AG04449 (cell line): ENCODE results near the gene PAXIP1.
"Not testable (repeated sequence)": the region's sequence is repeated elsewhere in the genome, so short reads cannot be mapped to it uniquely, and the experiment has no call there.

Source experiments
- CTCF ChIA-PET: fragments of 350-600 bp; formaldehyde crosslinking; extraction: SDS; loops from one replicate; lab custom pipeline; 2021; ENCODE audit warnings: antibody characterized with exemption; lab: Yijun Ruan, JAX
- POLR2A ChIA-PET: fragments of 400-600, 350-600 bp; formaldehyde crosslinking; extraction: SDS; loops from one replicate; lab custom pipeline; 2020; ENCODE audit warnings: antibody characterized with exemption, inconsistent platforms; lab: Yijun Ruan, JAX
- DNase-seq: peaks from one replicate; pipeline ENCODE4 v3.0.0-alpha.2; 2010; ENCODE audit warnings: low read depth, low spot score
- H3K4me3 ChIP-seq: 2 replicates; pipeline ENCODE4 v1.5.1; 2011; ENCODE audit warnings: low read depth, mild to moderate bottlenecking, control low read depth, low read length
- CTCF ChIP-seq: IDR thresholded peaks from one replicate; pipeline ENCODE4 v1.5.1; 2011; ENCODE audit warnings: mild to moderate bottlenecking, moderate library complexity, low read length, control low read depth, inconsistent platforms; ENCODE audit not compliant: insufficient read depth; ENCODE audit errors: missing control alignments

Gene PAXIP1

DNA sequence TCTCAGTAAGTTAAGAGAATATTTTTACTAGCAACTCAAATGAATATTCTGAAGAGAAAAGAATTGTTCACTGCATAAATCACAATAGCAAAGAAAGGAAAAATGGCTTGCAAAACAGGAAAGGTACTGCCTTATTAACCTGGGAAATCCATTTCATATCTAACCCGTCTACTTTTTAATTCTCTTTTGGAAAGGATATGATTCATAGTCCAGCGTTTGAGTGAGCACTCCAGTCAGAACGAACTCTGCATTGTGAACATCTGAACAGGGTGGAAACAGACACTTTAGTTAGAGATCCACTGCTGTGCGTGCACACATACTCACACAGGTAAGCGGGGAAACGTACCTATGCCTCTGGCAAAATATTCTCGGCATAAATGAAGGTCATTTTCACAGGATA, 56.8 kb downstream of the PAXIP1 start:
- no peak overlapping the region for H3K4me3 ChIP-seq
- DNase-seq = no peak
- no peak for TF ChIP-seq CTCF
- POLR2A ChIA-PET = no interaction called here
- CTCF ChIA-PET = interaction anchor here (1.0 to 3.3 kb wide), 3 partner anchors 13 to 399 kb away, joined by 3 to 16 read pairs (median 5); no protein-coding TSS in a partner anchor

DNA sequence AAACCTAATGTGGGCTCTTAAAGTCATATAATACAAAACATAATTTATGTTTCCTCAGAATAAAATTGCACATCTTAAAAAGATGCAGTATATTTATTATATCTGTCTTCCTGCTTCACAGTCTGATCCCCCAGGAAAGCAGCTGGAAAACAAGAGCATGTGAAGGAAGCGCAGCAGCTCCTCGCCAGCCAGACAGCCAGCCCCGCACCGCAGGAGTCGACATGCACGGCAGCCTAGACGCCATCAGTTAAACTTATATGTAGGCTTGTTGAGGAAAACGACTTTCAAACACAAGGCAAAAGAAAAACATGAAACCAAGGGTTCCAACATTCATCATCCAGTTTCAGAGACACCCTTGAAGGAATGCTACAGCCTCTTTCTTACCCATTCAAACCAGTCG, 59.0 kb downstream of the PAXIP1 start:
- no peak for DNase-seq
- no peak overlapping the region for H3K4me3 ChIP-seq
- TF ChIP-seq CTCF = no peak
- ChIA-PET POLR2A (no interaction called here), CTCF (interaction anchor here (0.8 to 4.1 kb wide), 2 partner anchors 8 to 16 kb away, joined by 4 to 24 read pairs; no protein-coding TSS in a partner anchor)

DNA sequence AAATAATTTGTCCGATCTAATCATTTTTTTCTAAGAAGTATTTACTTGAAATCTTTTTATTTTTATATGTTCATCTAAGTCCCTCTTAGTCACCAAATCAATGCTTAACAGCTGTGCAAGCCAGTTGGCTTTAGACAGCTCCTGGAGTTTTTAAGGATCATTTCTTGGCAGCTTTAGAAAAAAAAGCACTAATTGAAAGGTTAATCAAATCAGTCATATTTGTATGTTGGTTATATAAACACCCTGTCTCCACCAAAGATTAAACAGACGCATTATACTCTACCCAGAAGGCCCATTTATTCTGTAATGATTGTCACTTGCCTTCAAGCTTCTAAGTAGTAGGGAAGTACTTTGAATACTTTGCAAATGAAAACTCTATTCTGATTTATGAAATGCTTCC, 60.2 kb downstream of the PAXIP1 start:
- ChIA-PET POLR2A (no interaction called here), CTCF (interaction anchor here (1.6 to 4.1 kb wide), 3 partner anchors 10 to 401 kb away, joined by 7 to 24 read pairs (median 17); no protein-coding TSS in a partner anchor)
- no peak for DNase-seq
- H3K4me3 ChIP-seq = no peak overlapping the region
- TF ChIP-seq CTCF = no peak

DNA sequence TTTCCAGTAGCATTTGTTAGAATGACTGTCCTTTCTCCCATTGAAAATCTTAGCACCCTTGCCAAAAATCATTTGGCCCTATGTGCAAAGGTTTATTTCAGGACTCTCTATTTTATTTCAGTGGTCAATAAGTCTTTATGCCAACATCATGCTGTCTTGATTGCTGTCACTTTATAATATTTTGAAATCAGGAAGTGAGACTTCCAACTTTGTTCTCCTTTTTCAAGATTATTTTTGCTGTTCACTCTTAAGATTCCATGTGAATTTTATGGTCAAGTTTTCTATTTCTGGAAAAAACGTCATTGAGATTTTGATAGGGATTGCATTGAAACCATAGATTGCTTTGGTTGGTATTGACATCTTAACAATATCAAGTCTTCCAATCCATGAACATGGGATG, 65.1 kb downstream of the PAXIP1 start:
- H3K4me3 ChIP-seq = no peak overlapping the region
- POLR2A ChIA-PET = no interaction called here
- no peak for DNase-seq
- CTCF ChIA-PET = interaction anchor here (1.3 to 2.8 kb wide), 3 partner anchors 11 to 407 kb away, joined by 3 to 10 read pairs (median 5); no protein-coding TSS in a partner anchor
- TF ChIP-seq CTCF = no peak

DNA sequence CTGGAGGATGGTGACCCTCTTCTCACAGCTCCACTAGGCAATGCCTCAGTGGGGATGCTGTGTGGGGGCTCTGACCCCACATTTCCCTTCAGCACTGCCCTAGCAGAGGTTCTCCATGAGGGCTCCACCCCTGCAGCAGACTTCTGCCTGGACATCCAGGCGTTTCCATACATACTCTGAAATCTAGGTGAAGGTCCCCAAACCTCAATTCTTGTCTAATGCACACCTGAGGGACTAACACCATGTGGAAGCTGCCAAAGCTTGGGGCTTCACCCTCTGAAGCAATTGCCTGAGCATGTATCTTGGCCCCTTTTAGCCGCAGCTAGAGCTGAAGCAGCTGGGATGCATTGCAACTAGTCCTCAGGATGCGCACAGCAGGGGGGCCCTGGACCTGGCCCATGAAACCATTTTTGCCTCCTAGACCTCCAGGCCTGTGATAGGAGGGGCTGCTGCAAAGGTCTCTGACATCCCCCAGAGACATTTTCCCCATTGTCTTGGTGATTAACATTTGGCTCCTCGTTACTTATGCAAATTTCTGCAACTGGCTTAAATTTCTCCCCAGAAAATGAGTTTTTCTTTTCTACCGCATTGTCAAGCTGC, 68.5 kb downstream of the PAXIP1 start:
- POLR2A ChIA-PET, CTCF ChIA-PET: not testable (repeated sequence)

GRCh38 chr7:154931906-154932305, 71.0 kb downstream of the PAXIP1 start:
- CTCF ChIA-PET = interaction anchor here (0.8 kb wide), 2 partner anchors 426 to 667 kb away, joined by 3 read pairs; no protein-coding TSS in a partner anchor
- no peak overlapping the region for H3K4me3 ChIP-seq
- POLR2A ChIA-PET = interaction anchor here (0.7 kb wide), 1 partner anchor 8 kb away, joined by 3 read pairs; no protein-coding TSS in a partner anchor
- TF ChIP-seq CTCF = no peak
- DNase-seq = no peak

More for the DNA sequence above, 68.5 kb downstream of the PAXIP1 start:
- H3K4me3 ChIP-seq, DNase-seq: not testable (repeated sequence)
